GM12873 (cell line): ENCODE data around the gene TFAP2B.

Source experiments
- TF ChIP-seq, protein P1 (sequence below): IDR thresholded peaks from 2 replicates; pipeline ENCODE4 v1.5.1; 2012; ENCODE audit warnings: low read depth, mild to moderate bottlenecking, moderate library complexity, low read length, control low read depth; ENCODE audit not compliant: insufficient read depth; ENCODE audit errors: missing control alignments

The TFAP2B gene

DNA sequence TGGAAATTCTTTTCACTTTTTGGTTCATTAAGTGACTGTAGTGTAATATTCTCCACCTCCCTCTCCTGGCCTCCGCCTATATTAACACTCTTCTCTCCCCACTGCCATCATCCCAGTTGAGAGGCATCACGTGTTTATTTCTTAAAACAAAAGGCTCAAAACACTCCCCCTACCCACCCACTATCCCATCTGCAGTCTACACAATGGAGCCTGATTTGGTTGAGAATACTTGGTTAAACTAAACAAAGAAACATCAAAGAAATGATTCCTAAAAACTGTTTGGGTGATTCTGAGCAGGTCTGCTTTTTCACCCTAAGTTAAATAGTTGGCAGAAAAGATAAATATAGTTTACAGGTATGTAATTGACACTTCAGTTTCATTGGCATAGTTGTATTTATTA lies 5.9 kb downstream of the TFAP2B start:
- TF ChIP-seq, protein P1, sequence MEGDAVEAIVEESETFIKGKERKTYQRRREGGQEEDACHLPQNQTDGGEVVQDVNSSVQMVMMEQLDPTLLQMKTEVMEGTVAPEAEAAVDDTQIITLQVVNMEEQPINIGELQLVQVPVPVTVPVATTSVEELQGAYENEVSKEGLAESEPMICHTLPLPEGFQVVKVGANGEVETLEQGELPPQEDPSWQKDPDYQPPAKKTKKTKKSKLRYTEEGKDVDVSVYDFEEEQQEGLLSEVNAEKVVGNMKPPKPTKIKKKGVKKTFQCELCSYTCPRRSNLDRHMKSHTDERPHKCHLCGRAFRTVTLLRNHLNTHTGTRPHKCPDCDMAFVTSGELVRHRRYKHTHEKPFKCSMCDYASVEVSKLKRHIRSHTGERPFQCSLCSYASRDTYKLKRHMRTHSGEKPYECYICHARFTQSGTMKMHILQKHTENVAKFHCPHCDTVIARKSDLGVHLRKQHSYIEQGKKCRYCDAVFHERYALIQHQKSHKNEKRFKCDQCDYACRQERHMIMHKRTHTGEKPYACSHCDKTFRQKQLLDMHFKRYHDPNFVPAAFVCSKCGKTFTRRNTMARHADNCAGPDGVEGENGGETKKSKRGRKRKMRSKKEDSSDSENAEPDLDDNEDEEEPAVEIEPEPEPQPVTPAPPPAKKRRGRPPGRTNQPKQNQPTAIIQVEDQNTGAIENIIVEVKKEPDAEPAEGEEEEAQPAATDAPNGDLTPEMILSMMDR, result no peak

DNA sequence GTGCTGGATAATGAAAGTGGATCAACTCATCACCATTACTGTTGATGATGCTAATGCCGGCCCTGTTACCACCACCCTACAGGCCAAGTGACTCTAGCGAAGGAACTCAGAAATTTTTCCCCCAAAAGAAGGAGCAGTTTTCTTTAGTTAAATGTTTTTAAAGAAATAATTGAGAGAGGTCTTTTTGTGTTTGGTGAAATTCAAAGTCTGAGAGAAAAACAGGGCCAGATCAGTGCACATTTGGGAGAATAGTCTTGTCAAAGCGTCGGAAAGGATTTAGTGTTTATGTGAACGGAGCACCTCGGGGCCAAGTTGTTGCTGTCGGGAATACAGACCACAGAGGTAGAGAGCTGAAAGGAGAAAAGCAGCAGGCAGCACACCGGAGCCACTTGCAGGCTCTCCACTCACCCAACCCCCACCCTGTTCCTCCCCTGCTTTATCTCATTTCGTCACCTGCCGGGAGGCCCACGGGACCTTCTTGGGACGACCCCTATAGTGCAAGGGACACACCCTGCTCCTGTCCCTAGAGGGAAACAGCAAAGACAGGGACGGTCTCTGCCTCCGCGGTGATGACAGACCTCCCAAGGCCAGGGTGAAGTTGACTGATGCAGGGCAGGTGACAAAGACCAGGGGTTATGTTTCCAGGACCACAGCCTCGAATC lies 6.8 kb downstream of the TFAP2B start:
- TF ChIP-seq, protein P1, result no peak

DNA sequence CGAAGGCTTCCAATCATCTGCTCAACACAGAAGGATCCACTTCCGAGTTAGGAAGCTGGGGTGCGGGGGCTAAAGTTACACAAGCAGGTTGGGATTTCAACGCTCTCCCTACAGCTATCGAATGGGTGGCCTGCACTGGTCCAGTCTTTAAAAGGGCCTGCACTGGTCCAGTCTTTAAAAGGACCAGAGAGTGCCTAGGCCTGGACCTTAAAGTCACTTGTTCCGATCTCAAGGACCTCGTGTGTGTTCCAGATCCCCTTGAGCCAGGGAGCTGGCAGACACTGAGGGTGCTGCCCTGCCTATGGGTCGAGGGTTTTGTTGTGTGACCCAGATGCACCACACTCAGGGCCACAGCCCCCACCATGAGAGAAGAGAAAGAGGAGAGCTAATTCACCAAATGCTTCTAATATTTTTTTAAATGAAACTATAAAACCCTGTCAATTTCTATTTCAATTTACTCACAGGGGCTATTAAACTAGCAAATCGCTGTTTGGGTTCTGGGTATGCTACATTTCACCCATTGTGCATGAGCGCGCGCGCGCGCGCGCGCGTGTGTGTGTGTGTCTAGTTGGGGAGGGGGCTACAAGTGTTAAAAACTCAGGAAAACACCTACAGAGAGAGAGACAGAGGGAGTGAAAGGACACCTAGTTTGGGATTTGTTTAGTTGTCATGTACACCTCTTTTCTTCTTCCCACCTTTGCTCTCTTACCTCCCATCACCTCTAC lies 7.5 kb downstream of the TFAP2B start:
- TF ChIP-seq, protein P1, result no peak

DNA sequence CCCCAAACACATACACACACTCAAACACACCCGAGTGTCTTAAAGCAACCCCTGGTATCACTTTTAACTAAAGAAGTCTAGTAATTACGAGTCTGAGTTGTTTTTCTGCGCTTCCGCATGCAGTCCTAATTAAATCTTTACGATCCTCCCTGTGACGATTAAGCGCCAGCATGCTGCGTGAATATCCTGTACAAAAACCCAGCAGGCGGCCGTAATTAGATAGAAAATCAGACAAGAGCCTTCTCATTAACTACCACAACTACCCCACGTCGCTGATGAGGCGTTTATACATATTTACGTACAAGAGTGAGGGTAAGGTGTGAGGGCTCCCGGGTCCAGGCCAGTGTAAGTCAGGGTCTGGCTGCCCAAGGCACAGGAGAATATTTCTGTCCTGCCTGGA lies 8.1 kb downstream of the TFAP2B start:
- TF ChIP-seq, protein P1, result no peak

DNA sequence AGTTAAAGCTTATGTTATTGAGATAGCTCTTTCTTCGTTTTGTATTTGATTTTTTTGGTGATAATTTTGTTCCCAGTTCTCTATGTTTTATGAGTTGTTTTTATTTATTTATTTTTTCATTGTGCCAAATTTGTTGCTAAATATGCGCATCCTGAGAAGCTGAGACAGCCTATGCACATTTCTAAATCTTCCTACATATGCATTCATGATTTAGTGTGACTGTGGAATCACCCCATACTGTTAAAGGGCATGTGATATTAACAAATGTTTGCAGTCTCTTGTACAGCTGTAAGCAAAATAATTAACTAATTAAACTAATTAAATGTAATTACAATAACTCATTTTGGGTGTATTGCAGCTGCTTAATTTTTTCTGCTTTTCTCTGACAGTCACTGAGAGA lies 10.4 kb downstream of the TFAP2B start:
- TF ChIP-seq, protein P1, result no peak

DNA sequence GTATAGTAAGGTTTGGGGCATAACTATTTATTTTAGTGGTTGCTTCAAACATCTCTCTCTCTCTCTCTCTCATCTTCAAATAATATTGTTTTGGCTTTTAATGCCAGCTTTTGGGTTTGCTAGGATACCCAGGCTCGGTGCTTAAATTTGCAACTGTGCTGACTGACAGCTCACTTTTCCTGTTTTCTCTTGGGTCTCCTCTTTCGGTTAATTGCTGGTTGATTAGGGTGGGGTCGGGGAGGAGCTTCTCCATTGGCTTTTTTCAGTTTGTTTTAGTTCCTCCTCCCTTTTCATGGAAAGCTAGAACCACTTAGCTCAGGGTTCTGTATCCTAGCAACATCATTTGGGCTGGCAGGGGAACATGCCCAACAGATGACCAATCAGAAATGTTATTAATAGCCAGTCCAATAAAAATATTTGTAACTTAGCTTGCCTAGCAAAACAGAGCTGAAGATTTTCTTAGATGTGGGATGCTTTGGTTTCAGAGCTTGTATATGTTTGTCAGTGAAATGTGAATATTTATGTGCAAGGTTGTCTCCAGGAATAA lies 11.3 kb downstream of the TFAP2B start:
- TF ChIP-seq, protein P1, result no peak

DNA sequence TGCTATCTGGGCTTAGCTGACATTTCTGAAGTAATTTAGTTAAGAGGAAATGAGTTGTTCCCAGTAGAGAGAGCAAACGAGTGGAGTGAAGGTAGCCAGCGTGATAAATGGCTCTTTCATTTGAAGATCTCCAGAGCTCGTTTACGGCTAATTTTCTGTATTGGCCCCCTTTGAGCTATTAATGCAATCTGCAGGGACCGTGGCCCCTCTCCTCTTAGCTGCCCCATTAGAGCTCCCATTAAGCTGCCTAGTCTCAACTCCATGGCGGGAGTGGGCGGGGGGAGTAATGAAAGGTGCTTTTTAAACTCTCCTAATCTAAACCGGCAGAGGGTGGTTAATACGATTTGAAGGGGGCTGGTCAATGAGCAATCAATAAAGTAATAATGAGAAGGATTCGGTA lies 12.5 kb downstream of the TFAP2B start:
- TF ChIP-seq, protein P1, result no peak
